Endothelial cell (in vitro differentiated cells): ENCODE data around the gene IFITM5. TPM values are rescaled to one million over a fixed set of nuclear protein-coding genes. Genes with fewer than 3 reads are reported as not detected.
"Not testable (repeated sequence)": the region's sequence is repeated elsewhere in the genome, so short reads cannot be mapped to it uniquely, and the experiment has no call there.

Experiments used
- DNase-seq: peaks from one replicate; pipeline ENCODE4 v3.0.0; 2021; ENCODE audit warnings: low spot score
- H3K27ac Mint-ChIP-seq: one replicate; pipeline ENCODE4 v1.8.0; 2021; ENCODE audit warnings: mixed read lengths, inconsistent platforms; ENCODE audit not compliant: unreplicated experiment
- H3K27me3 Mint-ChIP-seq: one replicate; pipeline ENCODE4 v1.8.0; 2021; ENCODE audit warnings: mild to moderate bottlenecking, moderate library complexity, mixed read lengths, inconsistent platforms; ENCODE audit not compliant: unreplicated experiment
- H3K36me3 Mint-ChIP-seq: one replicate; pipeline ENCODE4 v1.8.0; 2021; ENCODE audit warnings: mild to moderate bottlenecking, low read depth, mixed read lengths, inconsistent platforms; ENCODE audit not compliant: unreplicated experiment
- H3K4me1 Mint-ChIP-seq: one replicate; pipeline ENCODE4 v1.8.0; 2021; ENCODE audit warnings: mild to moderate bottlenecking, mixed read lengths, inconsistent platforms; ENCODE audit not compliant: unreplicated experiment
- H3K4me3 Mint-ChIP-seq: one replicate; pipeline ENCODE4 v1.8.0; 2021; ENCODE audit warnings: mild to moderate bottlenecking, mixed read lengths, inconsistent platforms; ENCODE audit not compliant: unreplicated experiment
- H3K9me3 Mint-ChIP-seq: one replicate; pipeline ENCODE4 v1.8.0; 2021; ENCODE audit warnings: mixed read lengths, inconsistent platforms; ENCODE audit not compliant: unreplicated experiment
- CTCF ChIP-seq: fragments of 200-600 bp; sonication (generic); IDR thresholded peaks from one replicate; pipeline ENCODE4 v1.5.0; 2021; ENCODE audit warnings: antibody characterized with exemption; ENCODE audit not compliant: unreplicated experiment
- total RNA-seq: library from RNA; stranded (reverse); fragmentation: NEBNext Ultra II Directional; extraction: Animal tissue kit (Norgen Biotek cat#: 25700); gene quantifications from one replicate; pipeline ENCODE4 v1.2.1, GENCODE V29; 2021; ENCODE audit not compliant: unreplicated experiment

IFITM5 gene
- total RNA-seq, 1 donor from 2014 or later: not detected

- no peaks in the 10 kb centered on the region for H3K27me3 Mint-ChIP-seq
- peaks cover 38% of the 10 kb centered on the region for H3K4me1 Mint-ChIP-seq
- DNase-seq: no peak
- no peak overlapping the region for H3K27ac Mint-ChIP-seq
- H3K4me3 Mint-ChIP-seq: no peak overlapping the region
- H3K36me3 Mint-ChIP-seq: no peaks in the 10 kb centered on the region
- no peaks in the 10 kb centered on the region for H3K9me3 Mint-ChIP-seq
- no peak for TF ChIP-seq CTCF
Observed at GRCh38 chr11:328012-328411, 28.7 kb upstream of the IFITM5 start.

- Mint-ChIP-seq H3K36me3 (no peaks in the 10 kb centered on the region), H3K9me3 (no peaks in the 10 kb centered on the region), H3K4me1 (peaks cover 38% of the 10 kb centered on the region), H3K4me3 (no peak overlapping the region), H3K27ac (peak overlapping the region; percentile 94), H3K27me3 (no peaks in the 10 kb centered on the region)
- no peak for TF ChIP-seq CTCF
- no peak for DNase-seq
Observed at GRCh38 chr11:327581-327923, 28.2 kb upstream of the IFITM5 start.

GRCh38 chr11:326842-327580, 27.7 kb upstream of the IFITM5 start:
- peak; percentile 56 for DNase-seq
- Mint-ChIP-seq H3K9me3 (no peaks in the 10 kb centered on the region), H3K27ac (peak overlapping the region; percentile 94), H3K4me3 (no peak overlapping the region), H3K36me3 (no peaks in the 10 kb centered on the region), H3K27me3 (no peaks in the 10 kb centered on the region), H3K4me1 (peaks cover 38% of the 10 kb centered on the region)
- TF ChIP-seq CTCF: no peak

GRCh38 chr11:326592-326841, 27.2 kb upstream of the IFITM5 start:
- H3K27me3 Mint-ChIP-seq: no peaks in the 10 kb centered on the region
- H3K9me3 Mint-ChIP-seq: no peaks in the 10 kb centered on the region
- no peak for TF ChIP-seq CTCF
- H3K27ac Mint-ChIP-seq: peak overlapping the region; percentile 87
- H3K36me3 Mint-ChIP-seq: no peaks in the 10 kb centered on the region
- H3K4me3 Mint-ChIP-seq: no peak overlapping the region
- H3K4me1 Mint-ChIP-seq: peaks cover 38% of the 10 kb centered on the region
- DNase-seq: no peak

GRCh38 chr11:325796-326591, 26.7 kb upstream of the IFITM5 start:
- Mint-ChIP-seq H3K27me3 (no peaks in the 10 kb centered on the region), H3K36me3 (no peaks in the 10 kb centered on the region), H3K27ac (peak overlapping the region; percentile 40), H3K4me3 (peak overlapping the region; percentile 11), H3K9me3 (no peaks in the 10 kb centered on the region), H3K4me1 (peaks cover 38% of the 10 kb centered on the region)
- TF ChIP-seq CTCF: no peak
- no peak for DNase-seq

- Mint-ChIP-seq H3K4me3 (peak overlapping the region; percentile 57), H3K4me1 (peaks cover 46% of the 10 kb centered on the region), H3K27ac (peak overlapping the region; percentile 74)
- not testable (repeated sequence) for H3K27me3 Mint-ChIP-seq, H3K36me3 Mint-ChIP-seq, H3K9me3 Mint-ChIP-seq, DNase-seq
Observed at GRCh38 chr11:324593-325517, 25.5 kb upstream of the IFITM5 start.
